ENCODE measurements around the gene TBC1D5.

TBC1D5 gene

GRCh38 chr3:17231537-17232261 is 510.7 kb downstream of the TBC1D5 start:
- DNase-seq (ENCODE audit: low read depth in 2 of 2) = no peak

- DNase-seq (ENCODE audit: low read depth in 2 of 2) = no peak
Observed at GRCh38 chr3:17227472-17227871, 515.0 kb downstream of the TBC1D5 start.

- no peak for DNase-seq (ENCODE audit: low read depth in 2 of 2)
Observed at GRCh38 chr3:17221529-17221928, 520.9 kb downstream of the TBC1D5 start.

GRCh38 chr3:17219593-17219992 is 522.8 kb downstream of the TBC1D5 start:
- no peak for DNase-seq (ENCODE audit: low read depth in 2 of 2)

- no peak for DNase-seq (ENCODE audit: low read depth in 2 of 2)
Observed at GRCh38 chr3:17218587-17218986, 523.8 kb downstream of the TBC1D5 start.

- no peak for DNase-seq (ENCODE audit: low read depth in 2 of 2)
Observed at GRCh38 chr3:17217588-17217987, 524.8 kb downstream of the TBC1D5 start.

- DNase-seq (ENCODE audit: low read depth in 2 of 2) = no peak
Observed at GRCh38 chr3:17213102-17213501, 529.3 kb downstream of the TBC1D5 start.

GRCh38 chr3:17207979-17208378 is 534.5 kb downstream of the TBC1D5 start:
- no peak for DNase-seq (ENCODE audit: low read depth in 2 of 2)

- DNase-seq (ENCODE audit: low read depth in 2 of 2) = no peak
Observed at GRCh38 chr3:17207019-17207418, 535.4 kb downstream of the TBC1D5 start.

GRCh38 chr3:17204049-17204650 is 538.3 kb downstream of the TBC1D5 start:
- no peak for DNase-seq (ENCODE audit: low read depth in 2 of 2)

- DNase-seq (ENCODE audit: low read depth in 2 of 2) = no peak
Observed at GRCh38 chr3:17201538-17201937, 540.9 kb downstream of the TBC1D5 start.

GRCh38 chr3:17195856-17196604 is 546.4 kb downstream of the TBC1D5 start:
- no peak for DNase-seq (ENCODE audit: low read depth in 2 of 2)

GRCh38 chr3:17195192-17195611 is 547.2 kb downstream of the TBC1D5 start:
- no peak for DNase-seq (ENCODE audit: low read depth in 2 of 2)

GRCh38 chr3:17194116-17194515 is 548.3 kb downstream of the TBC1D5 start:
- no peak for DNase-seq (ENCODE audit: low read depth in 2 of 2)

- DNase-seq (ENCODE audit: low read depth in 2 of 2) = no peak
Observed at GRCh38 chr3:17192995-17193394, 549.4 kb downstream of the TBC1D5 start.

GRCh38 chr3:17190353-17191078 is 551.9 kb downstream of the TBC1D5 start:
- DNase-seq (ENCODE audit: low read depth in 2 of 2) = no peak

- no peak for DNase-seq (ENCODE audit: low read depth in 2 of 2)
Observed at GRCh38 chr3:17188378-17188777, 554.1 kb downstream of the TBC1D5 start.

GRCh38 chr3:17187589-17188184 is 554.7 kb downstream of the TBC1D5 start:
- no peak for DNase-seq (ENCODE audit: low read depth in 2 of 2)

- DNase-seq (ENCODE audit: low read depth in 2 of 2) = no peak
Observed at GRCh38 chr3:17183951-17184550, 558.4 kb downstream of the TBC1D5 start.

GRCh38 chr3:17182166-17182565 is 560.3 kb downstream of the TBC1D5 start:
- no peak for DNase-seq (ENCODE audit: low read depth in 2 of 2)

GRCh38 chr3:17181413-17181907 is 561.0 kb downstream of the TBC1D5 start:
- no peak for DNase-seq (ENCODE audit: low read depth in 2 of 2)

All from activated CD4-positive, alpha-beta T cell treated with anti-CD3 and anti-CD28 coated beads for 24 hours (primary cell).